Kidney (tissue), 14 donors: Measurements from ENCODE around the gene MYEOV. TPM values are rescaled to one million over a fixed set of nuclear protein-coding genes. Genes with fewer than 3 reads are reported as not detected.

ENCODE experiments used
- DNase-seq, 5 donors: peaks; one replicate each; pipeline ENCODE4 v3.0.0-alpha.2; 2013 to 2020
- FAIRE-seq: peaks from 2 replicates; lab custom pipeline; 2012; peaks lifted over from hg19 to GRCh38; lab: Jason Lieb, UNC
- H3K27ac ChIP-seq, 2 donors: one replicate each; pipeline ENCODE4 v1.7.0; 2013; ENCODE audit warnings: low read depth in 2 of 2, low read length in 2 of 2, inconsistent platforms in 1 of 2
- H3K27me3 ChIP-seq: one replicate; pipeline ENCODE4 v1.7.1; 2013; ENCODE audit warnings: low read length, inconsistent platforms; ENCODE audit not compliant: control insufficient read depth, insufficient read depth
- H3K36me3 ChIP-seq, 3 donors: one replicate each; pipeline versions ENCODE4 v1.7.0 to v1.7.1; 2013; ENCODE audit warnings: low read length in 3 of 3, control low read depth in 1 of 3, inconsistent platforms in 1 of 3; ENCODE audit not compliant: insufficient read depth in 3 of 3, control insufficient read depth in 2 of 3
- H3K4me1 ChIP-seq, 3 donors: one replicate each; pipeline versions ENCODE4 v1.7.0 to v1.7.1; 2013; ENCODE audit warnings: low read length in 3 of 3, inconsistent platforms in 1 of 3, low read depth in 1 of 3; ENCODE audit not compliant: control insufficient read depth in 2 of 3, insufficient read depth in 2 of 3
- H3K4me3 ChIP-seq, 3 donors: one replicate each; pipeline versions ENCODE4 v1.7.0 to v1.8.1; 2013; ENCODE audit warnings: low read length in 3 of 3, control low read depth in 1 of 3, inconsistent platforms in 1 of 3
- H3K9ac ChIP-seq, 3 donors: one replicate each; pipeline versions ENCODE4 v1.7.0 to v1.7.1; 2013; ENCODE audit warnings: low read length in 3 of 3, control low read depth in 1 of 3, inconsistent platforms in 1 of 3
- H3K9me3 ChIP-seq, 3 donors: one replicate each; pipeline versions ENCODE4 v1.7.0 to v1.7.1; 2013; ENCODE audit warnings: low read length in 3 of 3, control low read depth in 1 of 3, inconsistent platforms in 1 of 3; ENCODE audit not compliant: control insufficient read depth in 2 of 3, insufficient read depth in 1 of 3
- CTCF ChIP-seq: IDR thresholded peaks from 3 replicates; pipeline ENCODE4 v1.5.1; 2012; ENCODE audit warnings: mild to moderate bottlenecking, moderate library complexity, borderline replicate concordance; ENCODE audit not compliant: insufficient read depth; ENCODE audit errors: extremely low read depth
- intact Hi-C: fragments of 100-400 bp; cut with DNase I; formaldehyde crosslinking; loops from one replicate; pipeline ENCODE4 v1.11.1; 2022
- polyA plus RNA-seq: library from polyadenylated mRNA; stranded (reverse); fragments of 350-450 nt; fragmentation: Illumina TruSeq; extraction: RNeasy Lipid Tissue Mini Kit (QIAGEN cat#74804); gene quantifications from one replicate; pipeline ENCODE4 v1.2.3, GENCODE V29; 2014; ENCODE audit warnings: low read depth, low replicate concordance; ENCODE audit not compliant: insufficient read depth
- total RNA-seq: library from RNA; stranded (reverse); fragmentation: NEBNext Ultra II Directional; extraction: Animal tissue kit (Norgen Biotek cat#: 25700); gene quantifications from one replicate; pipeline ENCODE4 v1.2.1, GENCODE V29; 2021
- donor health status: control.
- donor health status: control.
- donor health status: control.
- donor health status: control.
- donor health status: control.
- donor health status: DM: yes; HTN: yes; CAD: no.
- donor health status: Normal renal cell carcinoma (clear cell type).

MYEOV gene
- total and polyA plus RNA-seq, 2 donors from 2014 or later, result 2.6 TPM; not detected in 1

GRCh38 chr11:69280451-69280850, 13.5 kb upstream of the MYEOV start:
- no peak overlapping the region for H3K9ac ChIP-seq
- intact Hi-C loops, result no loop called here
- FAIRE-seq, result no peak

GRCh38 chr11:69280994-69281393, 13.0 kb upstream of the MYEOV start:
- H3K36me3 ChIP-seq, result no peaks in the 10 kb centered on the region
- no peak overlapping the region for H3K27ac ChIP-seq
- FAIRE-seq, result no peak
- intact Hi-C loops, result no loop called here
- H3K4me3 ChIP-seq, result no peak overlapping the region
- no peaks in the 10 kb centered on the region for H3K27me3 ChIP-seq
- no peak for TF ChIP-seq CTCF
- H3K9me3 ChIP-seq, result peaks cover 0 to 5% (median 0%) of the 10 kb centered on the region in 3 donors
- peaks cover 2 to 9% (median 5%) of the 10 kb centered on the region in 3 donors for H3K4me1 ChIP-seq
- DNase-seq, result peak in 2 of 5 donors; percentile 55 to 70
- no peak overlapping the region for H3K9ac ChIP-seq

More at GRCh38 chr11:69280451-69280850, 13.5 kb upstream of the MYEOV start:
- Histone ChIP-seq H3K9me3 (peaks cover 0 to 5% (median 0%) of the 10 kb centered on the region in 3 donors), H3K27me3 (no peaks in the 10 kb centered on the region), H3K36me3 (no peaks in the 10 kb centered on the region), H3K4me1 (peaks cover 2 to 9% (median 5%) of the 10 kb centered on the region in 3 donors), H3K4me3 (no peak overlapping the region), H3K27ac (no peak overlapping the region)
- no peak for TF ChIP-seq CTCF
- no peak for DNase-seq

- peaks cover 4 to 5% (median 4%) of the 10 kb centered on the region in 3 donors for H3K4me1 ChIP-seq
- H3K9ac ChIP-seq, result no peak overlapping the region
- FAIRE-seq (no peak), DNase-seq (peak in 1 of 5 donors; percentile 18)
- H3K4me3 ChIP-seq, result no peak overlapping the region
- no peak overlapping the region for H3K27ac ChIP-seq
- H3K27me3 ChIP-seq, result no peaks in the 10 kb centered on the region
- TF ChIP-seq CTCF, result no peak
- no peaks in the 10 kb centered on the region for H3K36me3 ChIP-seq
- intact Hi-C loops, result no loop called here
- peaks cover 0 to 5% (median 0%) of the 10 kb centered on the region in 3 donors for H3K9me3 ChIP-seq
Observed at GRCh38 chr11:69283446-69283845, 10.5 kb upstream of the MYEOV start.

GRCh38 chr11:69284081-69284511, 9.9 kb upstream of the MYEOV start:
- DNase-seq (peak in 1 of 5 donors; percentile 40), FAIRE-seq (no peak)
- no peak for TF ChIP-seq CTCF
- no peak overlapping the region for H3K9ac ChIP-seq
- peaks cover 4 to 5% (median 4%) of the 10 kb centered on the region in 3 donors for H3K4me1 ChIP-seq
- intact Hi-C loops, result no loop called here
- H3K9me3 ChIP-seq, result peaks cover 0 to 5% (median 0%) of the 10 kb centered on the region in 3 donors
- H3K27me3 ChIP-seq, result no peaks in the 10 kb centered on the region
- no peak overlapping the region for H3K27ac ChIP-seq
- no peak overlapping the region for H3K4me3 ChIP-seq
- no peaks in the 10 kb centered on the region for H3K36me3 ChIP-seq
